HL-60 (cell line): ENCODE data around the gene WDFY1.

Experiments
- CTCF ChIP-seq: IDR thresholded peaks from one replicate; pipeline ENCODE4 v1.5.1; 2011; ENCODE audit warnings: low read length, control low read depth, inconsistent platforms; ENCODE audit not compliant: insufficient read depth
- GABPA ChIP-seq: IDR thresholded peaks from 2 replicates; pipeline ENCODE4 v1.6.1; 2012; ENCODE audit warnings: low read depth
- POLR2AphosphoS5 ChIP-seq: IDR thresholded peaks from 2 replicates; pipeline ENCODE4 v1.6.1; 2012; ENCODE audit warnings: low read depth
- REST ChIP-seq: IDR thresholded peaks from 2 replicates; pipeline ENCODE4 v1.6.1; 2012; ENCODE audit warnings: low read depth; ENCODE audit not compliant: insufficient replicate concordance
- SPI1 ChIP-seq: IDR thresholded peaks from 2 replicates; pipeline ENCODE4 v1.6.1; 2012; ENCODE audit warnings: low read depth, mild to moderate bottlenecking, borderline replicate concordance

- TF ChIP-seq POLR2AphosphoS5: no peak
- TF ChIP-seq CTCF: no peak
- TF ChIP-seq REST: no peak
- no peak for TF ChIP-seq GABPA
- TF ChIP-seq SPI1: no peak
Observed at GRCh38 chr2:223882715-223883114, 62.4 kb downstream of the WDFY1 start.
